HG03025 (cell line): ENCODE measurements around the gene CXCL13.
"Not testable (repeated sequence)": the region's sequence is repeated elsewhere in the genome, so short reads cannot be mapped to it uniquely, and the experiment has no call there.

ENCODE experiments used
- ATAC-seq: cut with Tn5 transposase; IDR thresholded peaks from one replicate; pipeline ENCODE4 v1.9.1; 2021; ENCODE audit warnings: mild to moderate bottlenecking, moderate library complexity; ENCODE audit not compliant: unreplicated experiment, low FRiP score

CXCL13 gene

GRCh38 chr4:77652237-77652897, 46.7 kb downstream of the CXCL13 start:
- no peak for ATAC-seq

- ATAC-seq, result no peak
Measured at GRCh38 chr4:77653162-77653758, 47.6 kb downstream of the CXCL13 start.

- ATAC-seq, result not testable (repeated sequence)
Measured at GRCh38 chr4:77660318-77660717, 54.7 kb downstream of the CXCL13 start.
